Measurements from ENCODE around the gene SHISA4. TPM values are rescaled to one million over a fixed set of nuclear protein-coding genes. Genes with fewer than 3 reads are reported as not detected.
"Not testable (repeated sequence)": the region's sequence is repeated elsewhere in the genome, so short reads cannot be mapped to it uniquely, and the experiment has no call there.

SHISA4 gene
- total RNA-seq, 2 experiments from 2014 or later = 0.14 to 0.26 TPM

DNA sequence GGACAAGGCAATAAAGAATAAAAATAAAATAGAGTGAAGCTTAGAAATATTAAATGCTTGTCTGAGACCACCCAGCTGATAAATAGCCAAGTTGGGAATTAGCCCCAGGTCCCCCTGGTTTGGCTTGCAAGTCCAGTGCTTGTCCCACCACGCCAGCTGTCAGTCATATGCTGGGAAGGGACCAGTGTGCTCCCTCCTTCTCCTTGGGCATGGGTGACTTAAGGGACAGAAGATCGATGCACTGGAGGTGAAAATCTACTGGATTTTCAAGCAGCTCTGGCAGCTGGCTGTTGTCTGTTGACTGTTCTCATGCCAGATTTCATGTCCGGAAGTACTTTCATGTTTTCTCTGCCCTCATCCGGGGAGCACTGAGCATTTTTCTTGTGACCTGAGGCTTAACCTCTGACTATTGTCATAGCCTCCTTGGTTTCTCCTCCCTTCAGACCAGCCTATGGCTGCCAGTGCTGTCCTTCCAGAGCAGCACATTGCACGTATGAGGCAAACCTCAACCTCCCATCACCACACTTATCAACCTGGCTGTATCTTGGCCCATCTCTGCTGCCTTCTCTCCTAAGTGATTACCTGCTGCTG, 45.2 kb downstream of the SHISA4 start:
- H3K36me3 Mint-ChIP-seq (ENCODE audit: low read depth) = no peaks in the 10 kb centered on the region
- H3K27me3 Mint-ChIP-seq = peaks cover 10% of the 10 kb centered on the region
- POLR2A ChIA-PET = no interaction called here
- no peak overlapping the region for H3K27ac Mint-ChIP-seq
- no peaks in the 10 kb centered on the region for H3K9me3 Mint-ChIP-seq (ENCODE audit: low read depth)
- no peak for ATAC-seq
- H3K4me3 Mint-ChIP-seq = no peak overlapping the region
- no peak for DNase-seq
- no peaks in the 10 kb centered on the region for H3K4me1 Mint-ChIP-seq
- intact Hi-C loops (cut with DNase I, micrococcal nuclease) = no loop called here
- CTCF ChIA-PET = interaction anchor here (0.6 to 0.7 kb wide), 2 partner anchors 64 to 274 kb away, joined by 3 read pairs; no protein-coding TSS in a partner anchor

DNA sequence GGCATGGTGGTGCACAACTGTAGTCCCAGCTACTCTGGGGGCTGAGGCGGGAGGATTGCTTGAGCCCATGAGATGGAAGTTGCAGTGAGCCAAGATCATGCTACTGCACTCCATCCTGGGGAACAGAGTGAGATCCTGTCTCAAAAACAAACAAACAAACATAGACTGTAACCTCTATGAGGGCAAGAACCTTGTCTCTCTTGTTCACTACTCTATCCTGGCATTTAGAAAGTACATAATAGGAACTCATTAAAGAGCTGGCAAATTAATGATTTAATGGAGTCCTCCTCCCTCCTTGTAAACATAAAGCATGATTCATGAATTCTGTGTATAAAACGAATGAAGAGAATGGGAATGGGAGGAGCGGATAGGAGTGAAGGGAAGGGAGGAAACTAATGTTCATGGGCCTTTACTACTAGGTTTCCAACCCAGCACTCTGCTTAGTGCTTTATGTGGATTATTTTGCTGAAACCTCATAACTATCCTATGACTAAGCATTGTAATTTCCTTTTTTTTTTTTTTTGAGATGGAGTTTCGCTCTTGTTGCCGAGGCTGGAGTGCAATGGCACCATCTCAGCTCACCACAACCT, 49.0 kb downstream of the SHISA4 start:
- POLR2A ChIA-PET = no interaction called here
- Mint-ChIP-seq H3K4me1 (no peaks in the 10 kb centered on the region), H3K36me3 (ENCODE audit: low read depth) (no peaks in the 10 kb centered on the region), H3K27ac (no peak overlapping the region), H3K9me3 (ENCODE audit: low read depth) (no peaks in the 10 kb centered on the region), H3K4me3 (no peak overlapping the region), H3K27me3 (peaks cover 8% of the 10 kb centered on the region)
- no peak for ATAC-seq
- CTCF ChIA-PET = interaction anchor here (0.6 to 0.8 kb wide), 4 partner anchors 26 to 991 kb away, joined by 3 to 11 read pairs (median 4); no protein-coding TSS in a partner anchor
- intact Hi-C loops (cut with DNase I, micrococcal nuclease) = no loop called here
- no peak for DNase-seq

DNA sequence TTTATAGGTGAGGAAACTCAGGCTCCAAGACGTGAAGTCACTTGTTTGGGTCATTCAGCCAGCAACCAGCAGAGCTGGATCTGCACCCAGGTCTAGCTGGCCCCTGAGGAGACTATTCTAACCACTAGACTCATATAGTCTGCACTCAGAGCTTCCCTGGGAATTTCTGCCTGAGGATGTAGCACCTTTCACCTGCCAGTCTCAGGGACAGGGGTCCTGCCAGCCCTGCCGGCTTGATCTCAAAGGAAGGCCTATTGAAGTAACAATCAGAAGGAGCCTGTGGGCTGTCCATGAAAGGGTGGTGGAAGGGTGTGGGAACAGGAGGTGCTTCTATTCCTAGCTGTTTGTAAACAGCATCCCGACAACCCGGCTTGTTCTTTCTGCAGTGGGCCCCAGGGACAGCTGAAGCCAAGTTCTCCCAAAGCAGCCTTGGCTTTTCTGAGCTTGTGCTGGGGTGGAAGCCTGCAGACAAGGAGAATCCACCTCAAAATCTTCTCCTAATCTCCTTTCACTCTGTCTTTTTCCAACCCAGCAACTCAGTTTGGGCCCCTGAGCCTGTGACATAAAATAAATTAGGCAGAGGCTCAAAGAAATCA, 49.8 kb downstream of the SHISA4 start:
- Mint-ChIP-seq H3K4me3 (no peak overlapping the region), H3K27me3 (peaks cover 11% of the 10 kb centered on the region)
- CTCF ChIA-PET = no interaction called here

DNA sequence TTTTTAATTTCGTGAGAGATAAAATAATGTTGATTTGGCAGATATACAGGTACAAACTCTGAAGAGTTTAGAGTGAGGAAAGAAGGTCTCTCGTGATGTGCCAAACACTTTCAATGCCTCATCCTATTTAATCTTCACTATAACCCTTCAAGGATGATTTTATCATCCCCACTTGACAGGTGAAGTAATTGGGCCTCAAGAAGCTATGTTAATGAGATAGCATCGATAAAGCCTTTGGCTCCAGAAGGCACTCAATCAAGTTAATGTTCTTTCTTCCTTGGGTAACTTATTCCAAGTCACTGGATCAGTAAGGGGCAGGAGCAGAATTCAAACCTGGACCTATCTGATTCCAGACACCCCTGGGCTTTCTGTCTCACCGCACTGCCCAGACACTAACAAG, 50.5 kb downstream of the SHISA4 start:
- Mint-ChIP-seq H3K27me3 (peaks cover 16% of the 10 kb centered on the region), H3K27ac (no peak overlapping the region), H3K36me3 (ENCODE audit: low read depth) (no peaks in the 10 kb centered on the region), H3K9me3 (ENCODE audit: low read depth) (no peaks in the 10 kb centered on the region), H3K4me3 (no peak overlapping the region), H3K4me1 (no peaks in the 10 kb centered on the region)
- CTCF ChIA-PET = no interaction called here
- ATAC-seq = no peak
- no peak for DNase-seq
- intact Hi-C loops (cut with DNase I, micrococcal nuclease) = no loop called here
- POLR2A ChIA-PET = interaction anchor here (0.7 kb wide), 1 partner anchor 94 kb away, joined by 3 read pairs; no protein-coding TSS in a partner anchor

More for the DNA sequence above, 49.8 kb downstream of the SHISA4 start:
- H3K9me3 Mint-ChIP-seq (ENCODE audit: low read depth) = no peaks in the 10 kb centered on the region
- no peaks in the 10 kb centered on the region for H3K36me3 Mint-ChIP-seq (ENCODE audit: low read depth)
- DNase-seq (no peak), ATAC-seq (no peak)
- intact Hi-C loops (cut with DNase I, micrococcal nuclease) = no loop called here
- H3K4me1 Mint-ChIP-seq = no peaks in the 10 kb centered on the region
- no peak overlapping the region for H3K27ac Mint-ChIP-seq
- POLR2A ChIA-PET = interaction anchor here (0.7 kb wide), 1 partner anchor 94 kb away, joined by 3 read pairs; no protein-coding TSS in a partner anchor

DNA sequence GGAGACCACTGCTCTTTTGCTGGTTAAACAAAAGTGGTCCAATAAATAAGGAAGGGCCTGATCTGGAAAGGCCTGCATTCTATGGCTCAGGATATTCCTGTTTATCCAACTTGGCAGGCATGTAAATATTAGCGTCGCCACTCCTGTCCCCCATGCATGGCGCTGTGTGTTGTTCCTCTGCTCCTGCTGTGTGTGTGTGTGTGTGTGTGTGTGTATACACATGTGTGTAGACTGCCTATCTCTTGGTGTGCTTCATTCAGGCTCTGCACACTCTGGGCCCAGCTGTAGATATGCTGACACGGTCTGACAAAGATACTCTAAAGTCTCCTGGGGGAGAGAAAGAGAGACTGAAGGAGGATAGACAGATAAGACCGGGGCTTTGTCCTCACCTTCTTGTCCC, 50.9 kb downstream of the SHISA4 start:
- no peak overlapping the region for H3K4me3 Mint-ChIP-seq
- intact Hi-C loops (cut with DNase I, micrococcal nuclease) = no loop called here
- H3K27me3 Mint-ChIP-seq = peaks cover 17% of the 10 kb centered on the region
- POLR2A ChIA-PET = no interaction called here
- no peak overlapping the region for H3K27ac Mint-ChIP-seq
- CTCF ChIA-PET = no interaction called here
- DNase-seq (no peak), ATAC-seq (no peak)
- H3K36me3 Mint-ChIP-seq (ENCODE audit: low read depth) = no peaks in the 10 kb centered on the region
- H3K9me3 Mint-ChIP-seq (ENCODE audit: low read depth) = no peaks in the 10 kb centered on the region
- H3K4me1 Mint-ChIP-seq = no peaks in the 10 kb centered on the region

DNA sequence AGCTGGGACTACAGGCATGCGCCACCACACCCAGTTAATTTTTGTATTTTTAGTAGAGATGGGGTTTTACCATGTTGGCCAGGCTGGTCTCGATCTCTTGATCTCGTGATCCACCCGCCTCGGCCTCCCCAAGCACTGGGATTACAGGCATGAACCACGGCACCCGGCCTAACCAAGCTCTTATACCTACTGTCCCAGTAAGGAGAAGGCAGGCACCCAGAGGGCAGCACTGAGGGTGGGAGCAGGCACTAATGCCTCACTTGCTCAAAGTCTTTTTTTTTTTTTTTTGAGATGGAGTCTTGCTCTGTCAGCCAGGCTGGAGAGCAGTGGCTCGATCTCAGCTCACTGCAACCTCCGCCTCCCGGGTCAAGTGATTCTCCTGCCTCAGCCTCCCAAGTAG, 51.6 kb downstream of the SHISA4 start:
- ATAC-seq; H3K27ac Mint-ChIP-seq; CTCF ChIA-PET; POLR2A ChIA-PET; intact Hi-C loops (cut with DNase I, micrococcal nuclease); H3K36me3 Mint-ChIP-seq (ENCODE audit: low read depth); DNase-seq; H3K4me3 Mint-ChIP-seq; H3K9me3 Mint-ChIP-seq (ENCODE audit: low read depth); H3K4me1 Mint-ChIP-seq: not testable (repeated sequence)
- peaks cover 20% of the 10 kb centered on the region for H3K27me3 Mint-ChIP-seq

DNA sequence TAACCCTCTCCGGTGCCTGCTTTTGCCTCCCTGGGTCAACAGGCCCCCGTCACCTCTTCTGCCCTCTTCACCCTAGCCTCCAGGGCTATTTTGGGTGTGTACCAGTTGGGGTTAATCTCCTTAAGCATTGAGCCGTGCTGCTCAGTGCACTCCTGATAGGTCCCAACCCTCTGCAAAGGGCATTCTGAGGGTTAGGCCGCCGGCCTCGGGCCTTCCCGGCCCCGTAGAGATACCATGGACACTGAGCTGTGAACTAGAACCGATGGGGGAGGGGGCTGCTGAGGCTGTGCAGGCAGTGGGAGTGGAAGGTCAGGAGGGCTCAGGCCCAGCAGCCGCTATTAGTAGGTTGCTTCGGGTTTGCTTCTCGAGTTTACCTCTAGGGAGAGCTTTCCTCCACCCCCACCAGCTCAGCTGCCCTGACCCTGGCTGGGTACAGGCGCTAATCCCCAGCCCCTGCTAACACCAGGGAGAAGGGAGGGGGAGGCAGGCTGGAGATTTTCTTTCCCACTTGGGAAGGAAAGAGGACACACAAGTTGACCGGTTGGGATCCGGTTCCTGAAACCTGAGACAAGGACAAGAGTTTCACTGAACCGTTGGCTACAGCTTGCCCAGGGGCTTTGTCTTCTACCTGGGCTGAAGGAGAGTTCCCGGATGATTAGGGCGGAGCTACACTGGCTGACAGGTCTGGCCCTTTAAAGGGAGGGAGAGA, 52.9 kb downstream of the SHISA4 start:
- no peak overlapping the region for H3K27ac Mint-ChIP-seq
- no peak for DNase-seq
- no peak for ATAC-seq
- ChIA-PET POLR2A (no interaction called here), CTCF (interaction anchor here (0.7 to 1.3 kb wide), 2 partner anchors 46 to 112 kb away, joined by 3 to 4 read pairs; partner anchors contain the start of gene IPO9)
- peaks cover 6% of the 10 kb centered on the region for H3K4me1 Mint-ChIP-seq
- intact Hi-C loops (cut with DNase I, micrococcal nuclease) = no loop called here
- H3K4me3 Mint-ChIP-seq = no peak overlapping the region
- no peaks in the 10 kb centered on the region for H3K9me3 Mint-ChIP-seq (ENCODE audit: low read depth)
- H3K36me3 Mint-ChIP-seq (ENCODE audit: low read depth) = no peaks in the 10 kb centered on the region
- peaks cover 28% of the 10 kb centered on the region for H3K27me3 Mint-ChIP-seq

DNA sequence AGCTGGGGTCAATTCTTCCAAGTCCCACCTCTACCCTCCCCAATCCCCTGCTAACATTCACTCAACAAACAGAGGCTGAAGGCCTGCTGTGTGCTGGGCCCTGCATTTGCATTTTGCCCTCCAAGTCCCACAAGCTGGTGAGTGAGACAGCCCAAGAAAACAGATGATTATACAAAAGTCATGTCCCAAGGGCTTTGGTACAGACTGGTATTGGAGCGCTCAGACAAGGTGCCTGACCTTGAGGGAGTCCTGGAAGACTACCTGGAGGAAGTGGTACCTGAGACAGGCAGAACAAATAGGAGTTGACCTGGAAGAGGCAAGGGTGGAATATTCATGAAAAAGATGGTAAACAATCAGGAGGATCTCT, 53.4 kb downstream of the SHISA4 start:
- CTCF ChIA-PET = interaction anchor here (0.7 to 1.3 kb wide), 2 partner anchors 46 to 113 kb away, joined by 3 to 4 read pairs; partner anchors contain the start of gene IPO9
- intact Hi-C loops (cut with DNase I, micrococcal nuclease) = no loop called here
- no peaks in the 10 kb centered on the region for H3K36me3 Mint-ChIP-seq (ENCODE audit: low read depth)

More for the DNA sequence above, 53.4 kb downstream of the SHISA4 start:
- ATAC-seq = no peak
- POLR2A ChIA-PET = no interaction called here
- Mint-ChIP-seq H3K4me1 (peaks cover 6% of the 10 kb centered on the region), H3K27me3 (peaks cover 34% of the 10 kb centered on the region), H3K4me3 (no peak overlapping the region), H3K9me3 (ENCODE audit: low read depth) (no peaks in the 10 kb centered on the region), H3K27ac (no peak overlapping the region)
- no peak for DNase-seq

Small RNAs within 50 kb of the gene (microRNA-seq; reads per million reads assigned to microRNA genes)
- gene MIR6739 (ENCODE audit: borderline replicate concordance) = not detected

Other genes with a start within 250 kb of the SHISA4 start
- gene IPO9, start 59.7 kb upstream of the SHISA4 start, total RNA-seq = 10 to 100 TPM; 65.1 to 66.0 TPM
- not detected for gene LMOD1, start 57.6 kb downstream of the SHISA4 start, total RNA-seq
- 10 to 100 TPM; 51.9 to 70.6 TPM for gene TIMM17A, start 66.6 kb downstream of the SHISA4 start, total RNA-seq
- gene RNPEP, start 93.8 kb downstream of the SHISA4 start, total RNA-seq = 10 to 100 TPM; 44.9 to 49.2 TPM
- under 1 TPM; 0.30 to 0.49 TPM for gene ELF3, start 121.7 kb downstream of the SHISA4 start, total RNA-seq
- gene GPR37L1, start 234.0 kb downstream of the SHISA4 start, total RNA-seq = not detected

Data from activated CD4-positive, alpha-beta T cell treated with anti-CD3 and anti-CD28 coated beads for 36 hours (primary cell).